Measurements from ENCODE around the gene CALML4. TPM values are rescaled to one million over a fixed set of nuclear protein-coding genes. Genes with fewer than 3 reads are reported as not detected.

Gene CALML4
- total and polyA plus RNA-seq, 2 experiments from 2014 or later: 49.6 to 79.8 TPM

GRCh38 chr15:68148039-68148438 lies 57.1 kb downstream of the CALML4 start:
- Histone ChIP-seq H4K20me1 (ENCODE audit: insufficient read depth, poor library complexity, severe bottlenecking) (peaks cover 2% of the 10 kb centered on the region), H2AFZ (no peak overlapping the region), H3K27ac (no peak overlapping the region), H3K4me2 (no peak overlapping the region), H3K27me3 (no peaks in the 10 kb centered on the region), H3K4me3 (no peak overlapping the region), H3K9me2 (replicated peaks; ENCODE audit: insufficient read depth) (no peaks in the 10 kb centered on the region), H3K79me2 (peaks cover 50% of the 10 kb centered on the region), H3K36me3 (replicated peaks; ENCODE audit: insufficient read depth, low read depth) (no peaks in the 10 kb centered on the region), H3K9me3 (ENCODE audit: low read depth) (no peaks in the 10 kb centered on the region), H3K4me1 (ENCODE audit: insufficient read depth) (no peaks in the 10 kb centered on the region)
- TF ChIP-seq CTCF (IDR thresholded peaks at IDR 0.05; ENCODE audit: poor library complexity): no peak
- TF ChIP-seq EZH2 (IDR thresholded peaks at IDR 0.05; ENCODE audit: borderline replicate concordance): no peak
- no peak for TF ChIP-seq EZH2phosphoT487 (IDR thresholded peaks at IDR 0.05; ENCODE audit: low read depth, severe bottlenecking, unreplicated experiment)
- DNase-seq (ENCODE audit: low spot score): no peak
- WGBS (ENCODE audit: low lambda C conversion rate, missing lambda C conversion rate): 63% methylated on average over 1 of the region's 1 CpG

- H3K9me2 ChIP-seq (replicated peaks; ENCODE audit: insufficient read depth): no peaks in the 10 kb centered on the region
- H4K20me1 ChIP-seq (ENCODE audit: insufficient read depth, poor library complexity, severe bottlenecking): peaks cover 2% of the 10 kb centered on the region
- TF ChIP-seq CTCF (IDR thresholded peaks at IDR 0.05; ENCODE audit: poor library complexity) (no peak), EZH2 (IDR thresholded peaks at IDR 0.05; ENCODE audit: borderline replicate concordance) (no peak), EZH2phosphoT487 (IDR thresholded peaks at IDR 0.05; ENCODE audit: low read depth, severe bottlenecking, unreplicated experiment) (no peak)
- peaks cover 62% of the 10 kb centered on the region for H3K79me2 ChIP-seq
- no peak overlapping the region for H3K4me2 ChIP-seq
- H3K4me3 ChIP-seq: no peak overlapping the region
- no peaks in the 10 kb centered on the region for H3K9me3 ChIP-seq (ENCODE audit: low read depth)
- H3K36me3 ChIP-seq (replicated peaks; ENCODE audit: insufficient read depth, low read depth): no peaks in the 10 kb centered on the region
- H3K4me1 ChIP-seq (ENCODE audit: insufficient read depth): no peaks in the 10 kb centered on the region
- no peak overlapping the region for H2AFZ ChIP-seq
- no peak for DNase-seq (ENCODE audit: low spot score)
- H3K27ac ChIP-seq: no peak overlapping the region
- no peaks in the 10 kb centered on the region for H3K27me3 ChIP-seq
Observed at GRCh38 chr15:68145706-68146105, 59.4 kb downstream of the CALML4 start.

GRCh38 chr15:68143785-68144184 lies 61.3 kb downstream of the CALML4 start:
- Histone ChIP-seq H3K9me3 (ENCODE audit: low read depth) (no peaks in the 10 kb centered on the region), H3K4me2 (no peak overlapping the region), H2AFZ (no peak overlapping the region), H3K27me3 (no peaks in the 10 kb centered on the region), H3K79me2 (peaks cover 65% of the 10 kb centered on the region), H4K20me1 (ENCODE audit: insufficient read depth, poor library complexity, severe bottlenecking) (peaks cover 2% of the 10 kb centered on the region), H3K4me1 (ENCODE audit: insufficient read depth) (no peaks in the 10 kb centered on the region), H3K4me3 (no peak overlapping the region), H3K9me2 (replicated peaks; ENCODE audit: insufficient read depth) (no peaks in the 10 kb centered on the region), H3K27ac (no peak overlapping the region), H3K36me3 (replicated peaks; ENCODE audit: insufficient read depth, low read depth) (no peaks in the 10 kb centered on the region)
- TF ChIP-seq EZH2 (IDR thresholded peaks at IDR 0.05; ENCODE audit: borderline replicate concordance): no peak
- TF ChIP-seq CTCF (IDR thresholded peaks at IDR 0.05; ENCODE audit: poor library complexity): no peak
- TF ChIP-seq EZH2phosphoT487 (IDR thresholded peaks at IDR 0.05; ENCODE audit: low read depth, severe bottlenecking, unreplicated experiment): no peak
- no peak for DNase-seq (ENCODE audit: low spot score)
- WGBS (ENCODE audit: low lambda C conversion rate, missing lambda C conversion rate): 79% methylated on average over 1 of the region's 1 CpG

GRCh38 chr15:68143129-68143528 lies 62.0 kb downstream of the CALML4 start:
- H3K9me2 ChIP-seq (replicated peaks; ENCODE audit: insufficient read depth): no peaks in the 10 kb centered on the region
- 92% methylated on average over 2 of the region's 2 CpGs for WGBS (ENCODE audit: low lambda C conversion rate, missing lambda C conversion rate)

More at GRCh38 chr15:68143129-68143528, 62.0 kb downstream of the CALML4 start:
- no peak overlapping the region for H3K4me2 ChIP-seq
- H3K9me3 ChIP-seq (ENCODE audit: low read depth): no peaks in the 10 kb centered on the region
- H2AFZ ChIP-seq: no peak overlapping the region
- peaks cover 3% of the 10 kb centered on the region for H3K4me1 ChIP-seq (ENCODE audit: insufficient read depth)
- no peaks in the 10 kb centered on the region for H3K27me3 ChIP-seq
- H3K4me3 ChIP-seq: no peak overlapping the region
- H3K79me2 ChIP-seq: peaks cover 67% of the 10 kb centered on the region
- H3K27ac ChIP-seq: no peak overlapping the region
- no peaks in the 10 kb centered on the region for H3K36me3 ChIP-seq (replicated peaks; ENCODE audit: insufficient read depth, low read depth)
- TF ChIP-seq EZH2phosphoT487 (IDR thresholded peaks at IDR 0.05; ENCODE audit: low read depth, severe bottlenecking, unreplicated experiment): no peak
- TF ChIP-seq CTCF (IDR thresholded peaks at IDR 0.05; ENCODE audit: poor library complexity): no peak
- TF ChIP-seq EZH2 (IDR thresholded peaks at IDR 0.05; ENCODE audit: borderline replicate concordance): no peak
- no peak for DNase-seq (ENCODE audit: low spot score)
- H4K20me1 ChIP-seq (ENCODE audit: insufficient read depth, poor library complexity, severe bottlenecking): peaks cover 2% of the 10 kb centered on the region
